ENCODE measurements around the gene KPNB1.

The KPNB1 gene

DNA sequence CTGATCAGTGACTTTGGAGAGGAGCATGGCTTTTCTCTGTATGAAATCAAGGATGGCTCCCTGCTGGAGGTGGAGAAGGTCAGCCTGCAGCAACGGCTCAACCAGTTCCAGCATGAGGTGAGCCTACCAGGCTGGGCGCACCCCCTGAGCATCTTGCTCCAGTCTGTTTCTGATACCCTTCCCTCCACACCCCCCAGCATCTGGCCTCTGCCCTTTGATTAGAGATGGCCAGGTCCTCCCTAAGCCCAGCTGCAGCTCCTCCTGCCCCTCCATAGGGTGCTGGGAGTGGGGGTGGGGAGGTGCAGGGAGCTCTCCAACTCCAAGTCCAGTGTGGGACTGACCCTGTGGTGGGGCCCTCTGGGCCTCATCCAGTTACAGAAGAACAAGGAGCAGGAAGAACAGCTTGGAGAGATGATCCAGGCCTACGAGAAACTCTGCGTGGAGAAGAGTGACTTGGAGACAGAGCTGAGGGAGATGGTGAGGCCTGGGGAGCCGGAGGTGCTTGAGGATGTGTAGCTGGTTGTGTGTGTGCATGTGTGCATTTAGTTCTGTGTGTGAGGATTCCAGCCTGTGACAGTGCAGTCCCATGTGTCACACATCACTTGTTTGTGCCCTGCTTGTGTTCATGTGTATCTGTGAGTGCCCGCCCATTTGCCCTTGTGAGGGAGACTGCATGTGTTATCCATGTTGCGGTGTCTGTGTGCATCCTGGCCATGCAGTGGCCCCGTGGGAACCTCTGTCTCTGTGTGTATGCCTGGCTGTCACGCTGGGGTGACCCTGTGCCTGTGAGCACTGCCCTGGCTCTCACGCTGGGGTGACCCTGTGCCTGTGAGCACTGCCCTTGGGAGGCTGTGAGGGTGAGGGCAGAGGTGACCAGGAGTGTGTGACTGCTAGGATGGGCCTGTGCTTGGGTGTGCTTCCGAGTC lies 47.3 kb downstream of the KPNB1 start:
- no peak for DNase-seq (ENCODE audit: low read depth in 2 of 2, low spot score in 1 of 2)

DNA sequence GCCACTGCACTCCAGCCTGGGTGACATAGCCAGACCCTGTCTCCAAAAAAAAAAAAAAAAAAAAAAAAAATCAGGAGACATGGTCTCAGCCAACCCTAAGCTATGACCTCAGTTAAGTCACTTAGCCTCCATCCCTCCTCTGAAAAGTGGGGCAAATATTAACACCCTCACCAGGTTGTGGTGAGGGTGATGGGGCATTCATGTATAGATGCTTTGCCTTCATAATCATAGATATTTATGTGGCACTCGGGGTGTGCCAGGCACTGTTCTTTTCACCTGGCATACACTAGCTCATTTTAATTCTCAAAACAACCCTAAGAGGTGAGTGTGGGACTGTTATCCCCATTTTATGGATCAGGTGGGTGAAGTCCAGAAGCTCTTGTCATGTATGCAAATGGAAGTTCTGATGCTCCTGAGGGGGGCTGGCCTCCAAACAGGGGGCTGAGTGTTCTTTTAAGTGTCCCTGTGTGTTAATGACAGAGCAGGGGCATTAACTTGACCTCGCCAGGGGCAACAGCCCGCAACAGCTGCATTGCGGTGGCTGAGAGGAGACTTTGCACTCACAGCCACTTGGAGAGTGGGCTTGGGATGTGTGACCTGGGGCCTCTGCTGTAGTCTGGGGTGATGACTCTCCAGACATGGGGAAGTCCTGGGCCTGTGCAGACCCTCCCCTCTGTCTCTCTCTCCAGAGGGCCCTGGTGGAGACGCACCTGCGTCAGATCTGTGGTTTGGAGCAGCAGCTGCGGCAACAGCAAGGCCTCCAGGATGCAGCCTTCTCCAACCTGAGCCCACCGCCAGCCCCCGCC lies 48.4 kb downstream of the KPNB1 start:
- DNase-seq (ENCODE audit: low read depth in 2 of 2, low spot score in 1 of 2), result no peak

DNA sequence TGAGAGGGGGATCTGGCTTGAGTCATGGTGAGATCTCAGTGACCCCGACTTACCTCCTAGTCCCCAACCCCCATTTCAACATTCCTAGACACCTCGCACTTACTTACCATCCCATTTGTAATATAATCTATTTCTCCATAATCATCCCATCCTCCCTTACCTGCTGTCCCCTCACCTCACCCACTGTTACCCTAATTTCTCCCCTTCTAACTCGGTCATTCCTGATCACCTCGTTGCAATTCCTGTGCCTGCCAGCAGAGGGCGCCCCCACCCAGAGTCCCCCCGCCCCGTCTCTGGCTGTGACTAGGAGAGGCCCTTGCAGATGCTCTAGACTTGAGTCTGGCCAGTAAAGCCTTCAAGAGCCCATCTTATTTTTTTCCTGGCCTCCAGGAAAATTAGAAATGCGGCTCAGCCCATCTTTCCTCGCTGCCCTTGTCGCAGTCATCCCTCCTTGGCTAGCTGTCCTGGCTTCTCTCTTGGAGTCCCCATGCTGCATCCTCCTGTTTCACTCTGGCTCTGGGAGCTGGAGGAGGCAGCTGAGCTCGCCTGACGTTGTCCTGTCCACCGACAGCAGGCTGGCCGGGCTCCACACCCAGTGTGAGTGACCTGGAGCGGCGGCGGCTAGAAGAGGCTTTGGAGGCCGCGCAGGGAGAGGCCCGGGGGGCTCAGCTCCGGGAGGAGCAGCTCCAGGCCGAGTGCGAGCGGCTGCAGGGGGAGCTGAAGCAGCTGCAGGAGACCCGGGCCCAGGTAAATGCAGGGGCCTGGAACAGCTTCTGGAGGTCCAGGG lies 49.2 kb downstream of the KPNB1 start:
- peak; percentile 69 to 83 for DNase-seq (ENCODE audit: low read depth in 2 of 2, low spot score in 1 of 2)

DNA sequence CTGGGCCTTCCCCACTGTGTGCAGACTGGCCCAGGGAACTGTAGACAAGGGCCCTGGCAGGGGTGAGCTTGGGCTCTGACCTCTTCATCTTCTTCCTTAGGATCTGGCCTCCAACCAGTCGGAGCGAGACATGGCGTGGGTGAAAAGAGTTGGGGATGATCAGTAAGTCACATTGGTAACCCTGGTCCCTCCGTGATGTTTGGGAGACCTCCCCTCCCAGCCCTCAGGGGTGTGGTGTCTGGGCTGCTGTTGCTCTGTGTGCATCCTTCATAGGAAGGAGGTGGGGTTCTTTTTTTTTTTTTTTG lies 49.8 kb downstream of the KPNB1 start:
- DNase-seq (ENCODE audit: low read depth in 2 of 2, low spot score in 1 of 2), result no peak

DNA sequence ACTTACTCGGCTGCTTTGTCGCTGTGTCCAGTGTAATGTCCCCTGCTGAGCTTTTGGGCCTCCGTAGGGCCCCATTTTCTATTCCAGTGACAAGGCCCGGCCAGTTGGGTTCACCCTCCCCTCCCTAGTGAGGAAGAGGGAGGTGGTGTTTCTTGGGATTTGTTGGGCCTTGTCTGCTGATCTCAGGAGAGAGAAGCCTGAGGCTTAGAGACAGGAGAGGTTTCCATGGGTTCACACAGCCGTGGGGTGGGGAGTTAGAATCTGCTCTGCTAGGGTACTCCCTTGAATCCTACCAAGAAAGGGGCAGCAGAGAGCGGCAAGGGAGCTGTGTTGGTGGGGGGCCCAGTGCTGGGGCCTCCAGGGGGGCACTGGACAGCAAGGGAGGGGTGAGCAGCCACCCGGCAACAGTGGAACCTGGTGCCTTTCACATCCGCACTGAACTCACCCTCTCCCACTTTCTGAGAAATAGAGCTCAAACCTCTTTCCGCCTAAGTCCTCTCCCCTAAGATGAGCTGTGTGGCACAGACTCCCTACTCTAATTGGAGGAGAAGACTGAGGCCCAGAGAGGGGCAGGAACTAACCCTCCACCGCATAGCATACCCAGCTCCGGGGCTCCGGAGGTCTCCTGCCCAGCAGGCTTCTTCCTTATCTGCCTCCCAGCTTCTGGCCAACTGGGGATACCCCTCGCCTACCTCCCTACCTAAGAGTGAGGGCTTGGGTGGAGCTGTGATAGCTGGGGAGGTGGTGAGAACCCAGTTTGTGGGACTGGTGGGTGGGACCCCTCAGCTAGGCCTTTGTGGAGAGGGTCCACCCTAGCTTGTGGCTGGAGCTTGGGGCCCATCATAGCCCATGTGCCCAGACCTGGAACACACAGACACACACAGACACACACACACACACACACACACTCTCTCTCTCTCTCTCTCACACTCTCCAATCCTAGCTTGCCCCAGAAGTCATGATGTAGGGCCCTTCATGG lies 51.0 kb downstream of the KPNB1 start:
- no peak for DNase-seq (ENCODE audit: low read depth in 2 of 2, low spot score in 1 of 2)

DNA sequence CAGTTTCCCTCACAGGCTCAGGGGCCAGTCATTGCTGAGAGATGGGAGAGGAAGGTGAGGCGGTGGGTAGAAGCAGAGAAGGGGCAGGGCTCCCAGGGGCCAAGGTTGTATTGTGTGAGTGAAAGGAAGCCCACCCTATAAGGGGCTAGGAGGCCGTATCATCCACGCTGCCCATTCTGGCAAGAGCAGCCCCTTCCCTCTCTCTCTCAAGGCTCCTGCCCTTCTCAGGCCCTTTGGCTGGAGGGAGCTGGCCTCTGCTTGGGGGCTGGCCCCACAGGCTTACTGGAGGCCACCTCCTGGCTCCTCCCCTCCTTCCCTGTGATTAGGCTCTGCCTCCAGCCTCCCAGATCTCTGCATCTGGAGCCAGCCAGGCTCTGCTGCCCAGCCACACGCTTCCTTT lies 51.9 kb downstream of the KPNB1 start:
- no peak for DNase-seq (ENCODE audit: low read depth in 2 of 2, low spot score in 1 of 2)

DNA sequence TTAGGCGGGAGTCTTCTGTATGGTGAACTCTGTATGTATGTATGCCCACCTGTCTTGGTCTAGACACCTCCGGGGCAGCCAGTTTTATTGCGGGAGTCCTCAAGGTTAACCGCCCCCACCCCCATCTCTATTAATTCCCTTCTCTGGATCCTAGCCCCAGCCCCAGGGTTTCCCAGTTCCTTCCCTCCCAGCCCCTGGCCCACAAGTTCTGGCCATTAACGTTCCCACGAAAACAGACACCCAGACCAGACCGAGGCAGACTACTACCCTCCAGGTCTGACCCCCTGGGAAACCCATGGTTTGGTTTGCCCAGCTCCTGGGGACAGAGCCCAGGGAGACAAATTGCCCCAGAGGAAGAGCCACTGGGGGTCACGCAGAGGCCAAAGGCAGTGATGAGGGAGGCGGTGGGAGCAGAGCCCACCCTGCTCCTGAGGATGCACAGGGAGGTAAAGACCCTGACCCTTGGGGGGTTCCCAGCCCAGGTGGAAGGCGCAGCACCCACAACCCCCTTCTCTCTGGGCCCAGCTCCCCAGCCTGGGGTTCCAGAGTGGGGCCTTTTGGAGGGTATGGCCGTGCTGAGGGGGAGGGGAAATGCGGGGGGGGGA lies 52.8 kb downstream of the KPNB1 start:
- DNase-seq (ENCODE audit: low read depth in 2 of 2, low spot score in 1 of 2), result no peak

DNA sequence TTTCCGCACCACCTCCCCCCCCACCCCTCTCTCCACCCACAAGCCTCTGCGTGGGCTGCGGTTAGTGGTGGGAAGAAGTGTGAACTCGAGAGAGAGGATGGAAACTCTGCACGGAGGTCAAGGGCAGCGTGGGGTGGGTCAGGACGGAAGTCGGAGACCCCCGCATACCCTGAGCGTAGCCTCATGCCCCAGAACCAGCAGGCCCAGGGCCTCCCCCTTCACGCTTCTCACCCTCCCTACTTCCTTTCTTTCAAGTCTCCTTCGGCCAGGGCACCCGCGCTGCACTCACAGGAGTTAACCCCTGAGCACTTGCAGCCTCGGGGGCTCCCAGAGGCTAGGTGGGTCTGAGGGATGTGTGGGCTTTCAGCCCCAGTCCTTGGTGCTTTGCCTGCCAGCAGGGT lies 53.5 kb downstream of the KPNB1 start:
- peak; percentile 61 to 68 for DNase-seq (ENCODE audit: low read depth in 2 of 2, low spot score in 1 of 2)

DNA sequence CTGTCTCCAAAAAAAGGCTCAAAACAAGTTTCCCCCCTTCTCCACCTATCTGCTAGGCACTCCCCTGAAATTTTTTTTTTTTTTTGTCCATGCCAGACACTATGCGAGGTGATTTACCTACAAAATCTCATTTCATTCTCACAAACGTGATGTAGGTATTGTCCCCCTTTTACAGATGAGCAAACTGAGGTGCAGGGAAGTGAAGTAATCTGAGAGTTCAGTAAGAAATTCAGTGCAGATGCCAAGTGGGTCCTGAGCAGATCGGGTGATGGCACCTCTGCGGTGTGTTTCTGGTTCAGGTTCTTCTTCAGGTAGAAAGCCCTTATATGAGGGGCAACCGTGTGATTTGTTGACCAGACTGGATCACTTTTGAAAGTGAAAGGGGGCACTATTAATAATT lies 54.0 kb downstream of the KPNB1 start:
- DNase-seq (ENCODE audit: low read depth in 2 of 2, low spot score in 1 of 2), result no peak

DNA sequence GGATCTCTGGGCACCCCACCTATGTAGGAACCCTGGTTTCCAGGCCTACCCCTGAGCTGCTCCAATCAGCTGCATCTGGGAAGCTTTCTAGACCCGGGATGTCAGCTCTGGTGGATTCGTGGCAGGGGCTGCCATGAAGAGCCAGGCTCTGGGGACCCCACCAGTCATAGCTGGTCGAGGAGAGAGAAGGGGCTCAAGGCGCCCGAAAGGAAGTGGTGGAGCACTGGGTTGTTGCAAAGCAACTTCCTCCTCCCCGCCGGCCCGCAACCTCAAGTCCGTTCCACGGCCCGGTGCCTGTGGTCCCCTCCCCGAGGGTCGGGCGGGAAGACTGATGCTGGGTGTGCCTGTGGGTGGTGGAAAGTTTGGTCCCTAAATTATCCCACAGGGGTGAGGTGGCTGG lies 54.4 kb downstream of the KPNB1 start:
- no peak for DNase-seq (ENCODE audit: low read depth in 2 of 2, low spot score in 1 of 2)

DNA sequence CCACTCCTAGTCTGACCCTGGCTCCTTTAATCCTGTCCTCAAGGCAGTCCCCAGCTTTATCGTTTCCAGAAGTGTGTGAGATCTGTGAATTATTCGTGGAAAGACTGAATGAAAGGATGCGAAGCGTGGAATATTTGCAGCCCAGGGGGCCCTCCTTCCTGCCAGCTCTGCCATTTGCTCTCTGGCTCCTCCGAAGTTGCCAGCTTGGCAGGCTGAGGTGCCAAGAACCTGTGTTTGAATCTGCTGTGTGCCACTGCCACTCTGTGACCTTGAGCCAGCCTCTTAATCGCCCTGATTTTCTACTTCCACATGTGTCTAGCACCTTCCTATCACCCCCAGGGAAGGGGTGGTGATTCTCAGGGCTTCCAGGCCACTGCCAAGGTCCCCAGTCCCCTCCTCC lies 55.0 kb downstream of the KPNB1 start:
- no peak for DNase-seq (ENCODE audit: low read depth in 2 of 2, low spot score in 1 of 2)

DNA sequence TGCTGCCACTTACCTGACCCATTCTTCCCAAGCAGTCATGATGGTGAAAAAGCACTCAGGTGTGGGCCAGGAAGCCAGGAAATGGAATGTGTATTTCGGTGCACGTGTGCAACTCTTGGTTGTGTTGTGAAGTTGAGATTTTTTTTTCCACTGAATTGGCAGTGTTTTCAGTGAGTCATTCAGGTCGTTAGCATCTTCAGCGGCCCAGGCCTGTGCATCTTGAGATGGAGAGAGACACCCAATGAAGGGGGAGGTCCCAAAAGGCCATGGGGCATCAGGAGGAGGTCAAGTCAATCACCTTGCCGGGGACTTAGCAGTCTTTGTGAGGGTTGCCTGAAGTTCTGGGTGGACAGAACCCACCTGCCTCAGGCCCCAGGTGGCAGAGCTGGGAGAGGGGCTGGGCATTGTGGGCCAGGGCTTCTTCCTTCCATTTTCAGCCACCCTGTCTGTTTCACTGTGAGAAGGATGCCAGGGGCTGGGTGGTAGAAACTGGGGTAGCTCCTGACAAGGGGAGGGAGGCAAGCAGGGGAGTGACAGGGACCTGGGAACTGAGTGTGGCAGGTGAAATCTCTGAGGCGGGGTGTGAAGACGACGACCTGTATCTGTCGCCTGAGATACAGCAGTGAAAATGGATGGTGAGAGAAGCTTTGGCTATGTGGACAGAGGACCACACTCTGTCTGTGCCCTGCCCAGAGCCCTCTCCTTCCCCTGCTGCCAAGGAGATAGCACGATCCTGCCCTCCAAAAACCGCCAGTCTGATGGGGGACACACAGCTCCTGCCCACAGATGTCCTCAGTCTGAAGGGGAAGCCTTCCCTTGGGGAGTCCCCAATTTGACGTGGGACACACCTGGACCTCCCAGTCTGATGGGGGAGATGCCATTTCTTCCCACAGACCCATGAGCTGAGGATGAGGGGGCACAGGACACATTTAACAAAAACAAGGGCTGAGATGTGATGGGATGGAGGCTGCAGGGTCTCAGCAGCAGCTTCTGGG lies 56.1 kb downstream of the KPNB1 start:
- no peak for DNase-seq (ENCODE audit: low read depth in 2 of 2, low spot score in 1 of 2)

DNA sequence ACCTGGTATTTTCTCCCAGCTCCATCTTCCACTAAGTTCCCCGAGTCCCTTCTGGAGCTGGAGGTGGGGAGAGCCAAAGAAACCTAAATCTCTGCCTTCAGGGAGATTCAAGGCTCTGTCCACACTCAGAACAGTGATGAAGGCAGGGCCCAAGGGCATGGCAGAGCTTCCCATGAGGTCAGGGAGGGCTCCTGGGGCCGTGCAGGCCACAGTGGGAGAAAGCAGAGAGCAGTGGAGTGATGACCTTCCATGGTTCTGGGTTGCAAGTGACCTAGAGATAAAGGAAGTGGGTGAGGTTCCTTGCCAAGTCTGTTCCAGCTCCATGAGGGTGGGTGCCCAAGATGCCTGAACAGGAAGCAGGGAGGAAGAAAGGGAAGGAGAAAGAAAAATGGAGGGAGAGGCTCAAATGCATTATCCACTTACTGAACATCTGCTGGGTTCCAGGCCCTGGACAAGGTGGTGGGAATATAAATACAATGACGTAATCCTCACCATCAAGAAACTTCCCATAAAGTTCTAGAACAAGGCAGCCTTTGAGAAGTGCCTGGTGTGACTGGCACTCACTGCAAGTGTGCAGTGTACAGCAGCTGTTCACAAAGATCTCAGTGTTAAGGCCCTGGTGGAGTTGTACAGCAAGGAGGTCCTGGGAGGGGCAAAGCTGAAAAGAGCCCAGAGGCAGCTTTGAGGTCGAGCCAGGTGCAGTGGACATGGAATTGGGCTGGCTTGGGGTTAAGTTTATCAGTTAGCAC lies 57.5 kb downstream of the KPNB1 start:
- DNase-seq (ENCODE audit: low read depth in 2 of 2, low spot score in 1 of 2), result no peak

DNA sequence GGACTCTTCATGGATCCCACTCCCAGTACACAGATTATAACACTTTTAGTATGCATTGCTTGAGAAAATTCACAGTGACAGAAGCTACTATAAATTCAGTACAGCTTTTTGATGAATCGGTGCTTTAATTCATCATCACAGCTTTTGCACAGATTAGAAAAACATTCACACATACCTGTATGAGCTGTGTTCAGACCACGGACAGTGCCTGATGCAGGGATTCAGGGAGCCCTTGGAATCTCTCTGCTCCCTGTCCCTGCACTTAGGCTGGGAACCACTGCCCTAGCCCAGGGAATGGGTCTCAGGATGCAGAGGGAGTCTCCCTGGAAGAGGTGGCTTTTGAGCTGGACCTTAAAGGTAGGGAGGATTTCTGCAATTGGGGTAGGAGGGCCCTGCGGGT lies 58.2 kb downstream of the KPNB1 start:
- DNase-seq (ENCODE audit: low read depth in 2 of 2, low spot score in 1 of 2), result no peak

DNA sequence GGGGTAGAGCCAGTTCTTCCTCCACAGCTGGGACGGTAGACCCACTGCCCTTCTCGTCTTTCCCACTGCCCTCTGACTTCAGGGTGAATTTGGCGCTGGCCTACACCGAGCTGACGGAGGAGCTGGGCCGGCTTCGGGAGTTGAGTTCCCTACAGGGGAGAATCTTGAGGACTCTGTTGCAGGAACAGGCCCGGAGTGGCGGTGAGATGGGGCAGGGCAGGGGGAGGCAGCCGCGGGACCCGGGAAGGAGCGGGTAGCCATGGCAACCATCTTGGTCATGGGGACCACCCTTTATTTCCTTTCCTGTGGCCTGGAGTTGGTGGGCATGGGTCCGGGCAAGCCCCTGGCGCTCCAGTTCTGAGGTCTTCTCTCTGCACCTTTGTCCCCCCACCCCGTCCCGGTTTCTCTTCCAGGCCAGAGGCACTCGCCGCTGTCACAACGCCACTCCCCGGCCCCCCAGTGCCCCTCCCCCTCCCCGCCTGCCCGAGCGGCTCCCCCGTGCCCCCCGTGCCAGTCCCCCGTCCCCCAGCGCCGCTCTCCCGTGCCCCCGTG lies 58.7 kb downstream of the KPNB1 start:
- no peak for DNase-seq (ENCODE audit: low read depth in 2 of 2, low spot score in 1 of 2)

DNA sequence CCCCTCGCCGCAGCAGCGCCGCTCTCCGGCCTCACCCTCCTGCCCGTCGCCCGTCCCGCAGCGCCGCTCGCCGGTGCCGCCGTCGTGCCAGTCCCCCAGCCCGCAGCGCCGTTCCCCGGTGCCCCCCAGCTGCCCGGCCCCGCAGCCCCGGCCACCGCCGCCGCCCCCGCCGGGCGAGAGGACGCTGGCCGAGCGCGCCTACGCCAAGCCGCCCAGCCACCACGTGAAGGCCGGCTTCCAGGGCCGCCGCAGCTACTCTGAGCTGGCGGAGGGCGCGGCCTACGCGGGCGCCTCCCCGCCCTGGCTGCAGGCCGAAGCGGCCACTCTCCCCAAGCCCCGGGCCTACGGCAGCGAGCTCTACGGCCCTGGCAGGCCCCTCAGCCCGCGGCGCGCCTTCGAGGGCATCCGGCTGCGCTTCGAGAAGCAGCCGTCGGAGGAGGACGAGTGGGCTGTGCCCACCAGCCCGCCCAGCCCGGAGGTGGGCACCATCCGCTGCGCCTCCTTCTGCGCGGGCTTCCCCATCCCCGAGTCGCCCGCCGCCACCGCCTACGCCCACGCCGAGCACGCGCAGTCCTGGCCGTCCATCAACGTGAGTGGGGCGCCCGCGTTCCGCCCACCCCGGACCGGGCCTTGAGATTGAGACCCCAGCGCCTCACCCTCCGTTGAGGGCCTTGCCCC lies 59.3 kb downstream of the KPNB1 start:
- DNase-seq (ENCODE audit: low read depth in 2 of 2, low spot score in 1 of 2), result no peak

DNA sequence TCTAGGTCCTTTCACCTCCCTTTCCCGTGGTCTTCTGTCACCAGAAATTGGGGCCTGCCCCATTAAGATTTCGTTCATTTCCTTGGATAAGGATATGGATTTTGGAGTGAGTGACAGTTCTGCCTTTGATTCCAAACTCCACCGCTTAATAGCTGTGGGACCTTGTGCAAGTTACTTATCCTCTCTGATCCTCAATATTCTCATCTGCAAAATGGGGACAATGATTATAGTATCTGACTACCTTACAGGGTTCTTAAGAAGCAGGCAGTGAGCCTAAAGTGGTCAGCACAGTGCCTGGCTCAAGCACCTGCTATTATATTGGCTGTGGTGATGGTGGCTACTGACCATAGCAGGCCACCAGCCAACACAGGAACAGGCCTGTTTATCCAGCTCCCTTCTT lies 59.9 kb downstream of the KPNB1 start:
- DNase-seq (ENCODE audit: low read depth in 2 of 2, low spot score in 1 of 2), result no peak

Data from stimulated activated CD8-positive, alpha-beta memory T cell treated with anti-CD3 and anti-CD28 coated beads, Interleukin-4, amount 100 ng/mL, for 4 hours (primary cell).